Panc1 (cell line): ENCODE results near the gene TULP1. TPM values are rescaled to one million over a fixed set of nuclear protein-coding genes. Genes with fewer than 3 reads are reported as not detected.
A peak's percentile ranks its signal among the peaks of the same experiment; 100 is the strongest.
"Not testable (repeated sequence)": the region's sequence is repeated elsewhere in the genome, so short reads cannot be mapped to it uniquely, and the experiment has no call there.

Source experiments
- ATAC-seq: fragments of 200-7000 bp; cut with Tn5 transposase; 2 replicates; pipeline ENCODE4 v1.9.1; 2020; ENCODE audit warnings: mild to moderate bottlenecking, moderate library complexity
- BruUV-seq: library from RNA; stranded (reverse); fragments of 400-500 nt; replicated peaks from 2 replicates; lab custom pipeline; 2021; lab: Mats Ljungman, UMichigan
- CTCF ChIA-PET: fragments of 300-600 bp; sonication (Branson Sonifier 250); formaldehyde crosslinking; loops from one replicate; lab custom pipeline; 2022; ENCODE audit warnings: antibody characterized with exemption; lab: Charles Lee
- POLR2A ChIA-PET: fragments of 300-600 bp; sonication (Branson Sonifier 250); formaldehyde crosslinking; loops from one replicate; lab custom pipeline; 2022; ENCODE audit warnings: antibody characterized with exemption; lab: Charles Lee
- DNase-seq: peaks from one replicate; pipeline ENCODE4 v3.0.0-alpha.2; 2010; ENCODE audit warnings: low read depth, low spot score
- H3K27ac ChIP-seq: 2 replicates; pipeline ENCODE4 v1.5.1; 2011; ENCODE audit warnings: mild to moderate bottlenecking, low read length, inconsistent platforms
- H3K27me3 ChIP-seq: fragments of 200-500 bp; sonication (Bioruptor generic); 2 replicates; pipeline ENCODE4 v1.6.0; 2014; ENCODE audit warnings: low read length, inconsistent platforms; ENCODE audit not compliant: control insufficient read depth, insufficient read depth
- H3K36me3 ChIP-seq: fragments of 200-500 bp; sonication (Bioruptor generic); 2 replicates; pipeline ENCODE4 v1.5.1; 2014; ENCODE audit warnings: inconsistent platforms, mild to moderate bottlenecking, low read length, moderate library complexity; ENCODE audit not compliant: control insufficient read depth, insufficient read depth
- H3K4me1 ChIP-seq: 2 replicates; pipeline ENCODE4 v1.5.1; 2011; ENCODE audit warnings: inconsistent platforms, mild to moderate bottlenecking, low read length, moderate library complexity; ENCODE audit not compliant: control insufficient read depth, insufficient read depth
- H3K4me3 ChIP-seq, 2 experiments: 2 replicates each; pipeline ENCODE4 v1.5.1; 2011 to 2012; ENCODE audit warnings: low read depth in 2 of 2, low read length in 2 of 2, mild to moderate bottlenecking in 2 of 2, inconsistent platforms in 1 of 2, moderate library complexity in 1 of 2
- H3K9me3 ChIP-seq: fragments of 200-500 bp; sonication (Bioruptor generic); 2 replicates; pipeline ENCODE4 v1.5.1; 2014; ENCODE audit warnings: low read depth, mild to moderate bottlenecking, inconsistent platforms, low read length, moderate library complexity; ENCODE audit not compliant: control insufficient read depth, insufficient read depth
- POLR2AphosphoS5 ChIP-seq: IDR thresholded peaks from 2 replicates; pipeline ENCODE4 v1.6.1; 2012; ENCODE audit warnings: mild to moderate bottlenecking, low read depth, low read length, moderate library complexity
- SIN3A ChIP-seq: IDR thresholded peaks from 2 replicates; pipeline ENCODE4 v1.6.1; 2012; ENCODE audit warnings: low read depth, mild to moderate bottlenecking, low read length, moderate library complexity, borderline replicate concordance; ENCODE audit not compliant: insufficient read depth
- TCF7L2 ChIP-seq: IDR thresholded peaks from 2 replicates; pipeline ENCODE4 v1.6.1; 2011; ENCODE audit warnings: mild to moderate bottlenecking, low read depth, low read length, inconsistent platforms
- in situ Hi-C: cut with HindIII; loops from 2 replicates; pipeline ENCODE4 v1.10.0; 2016; ENCODE audit warnings: low sequenced_read_pairs, low pct_unique_long_range_greater_than_20kb
- intact Hi-C: fragments of 100-400 bp; cut with micrococcal nuclease; formaldehyde crosslinking; loops from one replicate; pipeline ENCODE4 v1.10.0; 2022; ENCODE audit not compliant: unreplicated experiment
- total RNA-seq: library from RNA; stranded (reverse); gene quantifications from one replicate; pipeline ENCODE4 v1.2.1, GENCODE V29; 2021; ENCODE audit not compliant: unreplicated experiment
- TF ChIP-seq, protein P1 (sequence below): fragments of 450-650 bp; IDR thresholded peaks from 2 replicates; pipeline ENCODE4 v1.5.1; 2017; ENCODE audit warnings: mild to moderate bottlenecking
- TF ChIP-seq, protein P2 (sequence below), 2 experiments: IDR thresholded peaks; 2 replicates each; pipeline ENCODE4 v1.6.1; 2011 to 2012; ENCODE audit warnings: low read depth in 2 of 2, control low read depth in 1 of 2, low read length in 1 of 2, mild to moderate bottlenecking in 1 of 2, moderate library complexity in 1 of 2; ENCODE audit not compliant: insufficient read depth in 1 of 2

TULP1 gene
- total RNA-seq, 1 experiment from 2014 or later = not detected

DNA sequence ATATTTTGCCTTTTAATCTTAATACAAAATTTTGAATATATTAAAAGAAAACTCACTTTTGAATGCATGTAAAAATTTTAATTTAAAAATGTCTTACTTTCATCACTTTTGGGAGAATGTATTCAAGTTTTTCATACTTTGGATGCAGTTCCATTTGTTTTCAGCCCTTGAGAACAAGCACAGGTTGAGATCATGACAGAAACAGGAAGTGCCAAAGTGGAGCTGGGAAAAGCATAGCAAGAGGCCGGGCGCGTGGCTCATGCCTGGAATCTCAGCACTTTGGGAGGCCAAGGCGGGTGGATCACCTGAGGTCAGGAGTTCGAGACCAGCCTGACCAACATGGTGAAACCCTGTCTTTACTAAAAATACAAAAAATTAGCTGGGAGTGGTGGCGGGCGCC is 5.3 kb upstream of the TULP1 start:
- ATAC-seq, H3K36me3 ChIP-seq, BruUV-seq, H3K4me1 ChIP-seq, in situ Hi-C loops, H3K27me3 ChIP-seq, POLR2A ChIA-PET, intact Hi-C loops, H3K9me3 ChIP-seq, H3K27ac ChIP-seq, CTCF ChIA-PET, H3K4me3 ChIP-seq, DNase-seq: not testable (repeated sequence)

DNA sequence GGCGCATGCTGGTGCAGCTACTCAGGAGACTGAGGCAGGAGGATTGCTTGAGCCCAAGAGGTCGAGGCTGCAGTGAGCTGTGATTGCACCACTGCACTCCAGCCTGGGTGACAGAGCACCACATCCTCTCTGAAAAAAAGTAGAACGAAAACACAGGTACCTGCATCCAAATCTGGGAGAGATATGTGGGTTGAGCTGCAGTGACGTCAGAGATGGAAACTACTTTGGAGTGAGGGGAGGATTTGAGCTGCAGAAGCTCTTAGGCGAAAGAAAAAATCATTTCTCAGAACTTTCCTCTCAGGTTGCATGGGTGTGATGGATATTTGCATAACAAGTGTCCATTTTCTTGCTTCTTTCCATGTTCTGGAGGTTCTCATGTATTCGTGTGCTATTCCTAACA is 4.0 kb upstream of the TULP1 start:
- H3K4me3 ChIP-seq = no peak overlapping the region
- ChIA-PET CTCF (no interaction called here), POLR2A (interaction anchor here (0.7 kb wide), 1 partner anchor 276 kb away, joined by 3 read pairs; no protein-coding TSS in a partner anchor)
- H3K4me1 ChIP-seq = no peaks in the 10 kb centered on the region
- DNase-seq = no peak
- H3K27ac ChIP-seq = no peak overlapping the region
- no peak for ATAC-seq
- no peaks in the 10 kb centered on the region for H3K9me3 ChIP-seq
- in situ Hi-C loops (no loop called here), intact Hi-C loops (no loop called here)
- H3K36me3 ChIP-seq = no peaks in the 10 kb centered on the region
- BruUV-seq = no TSS peak
- TF ChIP-seq, protein P1, sequence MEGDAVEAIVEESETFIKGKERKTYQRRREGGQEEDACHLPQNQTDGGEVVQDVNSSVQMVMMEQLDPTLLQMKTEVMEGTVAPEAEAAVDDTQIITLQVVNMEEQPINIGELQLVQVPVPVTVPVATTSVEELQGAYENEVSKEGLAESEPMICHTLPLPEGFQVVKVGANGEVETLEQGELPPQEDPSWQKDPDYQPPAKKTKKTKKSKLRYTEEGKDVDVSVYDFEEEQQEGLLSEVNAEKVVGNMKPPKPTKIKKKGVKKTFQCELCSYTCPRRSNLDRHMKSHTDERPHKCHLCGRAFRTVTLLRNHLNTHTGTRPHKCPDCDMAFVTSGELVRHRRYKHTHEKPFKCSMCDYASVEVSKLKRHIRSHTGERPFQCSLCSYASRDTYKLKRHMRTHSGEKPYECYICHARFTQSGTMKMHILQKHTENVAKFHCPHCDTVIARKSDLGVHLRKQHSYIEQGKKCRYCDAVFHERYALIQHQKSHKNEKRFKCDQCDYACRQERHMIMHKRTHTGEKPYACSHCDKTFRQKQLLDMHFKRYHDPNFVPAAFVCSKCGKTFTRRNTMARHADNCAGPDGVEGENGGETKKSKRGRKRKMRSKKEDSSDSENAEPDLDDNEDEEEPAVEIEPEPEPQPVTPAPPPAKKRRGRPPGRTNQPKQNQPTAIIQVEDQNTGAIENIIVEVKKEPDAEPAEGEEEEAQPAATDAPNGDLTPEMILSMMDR = no peak
- no peak for TF ChIP-seq SIN3A
- TF ChIP-seq POLR2AphosphoS5 = no peak
- TF ChIP-seq TCF7L2 = no peak
- TF ChIP-seq, protein P2, sequence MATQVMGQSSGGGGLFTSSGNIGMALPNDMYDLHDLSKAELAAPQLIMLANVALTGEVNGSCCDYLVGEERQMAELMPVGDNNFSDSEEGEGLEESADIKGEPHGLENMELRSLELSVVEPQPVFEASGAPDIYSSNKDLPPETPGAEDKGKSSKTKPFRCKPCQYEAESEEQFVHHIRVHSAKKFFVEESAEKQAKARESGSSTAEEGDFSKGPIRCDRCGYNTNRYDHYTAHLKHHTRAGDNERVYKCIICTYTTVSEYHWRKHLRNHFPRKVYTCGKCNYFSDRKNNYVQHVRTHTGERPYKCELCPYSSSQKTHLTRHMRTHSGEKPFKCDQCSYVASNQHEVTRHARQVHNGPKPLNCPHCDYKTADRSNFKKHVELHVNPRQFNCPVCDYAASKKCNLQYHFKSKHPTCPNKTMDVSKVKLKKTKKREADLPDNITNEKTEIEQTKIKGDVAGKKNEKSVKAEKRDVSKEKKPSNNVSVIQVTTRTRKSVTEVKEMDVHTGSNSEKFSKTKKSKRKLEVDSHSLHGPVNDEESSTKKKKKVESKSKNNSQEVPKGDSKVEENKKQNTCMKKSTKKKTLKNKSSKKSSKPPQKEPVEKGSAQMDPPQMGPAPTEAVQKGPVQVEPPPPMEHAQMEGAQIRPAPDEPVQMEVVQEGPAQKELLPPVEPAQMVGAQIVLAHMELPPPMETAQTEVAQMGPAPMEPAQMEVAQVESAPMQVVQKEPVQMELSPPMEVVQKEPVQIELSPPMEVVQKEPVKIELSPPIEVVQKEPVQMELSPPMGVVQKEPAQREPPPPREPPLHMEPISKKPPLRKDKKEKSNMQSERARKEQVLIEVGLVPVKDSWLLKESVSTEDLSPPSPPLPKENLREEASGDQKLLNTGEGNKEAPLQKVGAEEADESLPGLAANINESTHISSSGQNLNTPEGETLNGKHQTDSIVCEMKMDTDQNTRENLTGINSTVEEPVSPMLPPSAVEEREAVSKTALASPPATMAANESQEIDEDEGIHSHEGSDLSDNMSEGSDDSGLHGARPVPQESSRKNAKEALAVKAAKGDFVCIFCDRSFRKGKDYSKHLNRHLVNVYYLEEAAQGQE (IDR thresholded peaks at IDR 0.05; ENCODE audit: insufficient read depth in 1 of 2, low read depth in 2 of 2, low read length in 1 of 2) = no peak
- H3K27me3 ChIP-seq = no peaks in the 10 kb centered on the region

DNA sequence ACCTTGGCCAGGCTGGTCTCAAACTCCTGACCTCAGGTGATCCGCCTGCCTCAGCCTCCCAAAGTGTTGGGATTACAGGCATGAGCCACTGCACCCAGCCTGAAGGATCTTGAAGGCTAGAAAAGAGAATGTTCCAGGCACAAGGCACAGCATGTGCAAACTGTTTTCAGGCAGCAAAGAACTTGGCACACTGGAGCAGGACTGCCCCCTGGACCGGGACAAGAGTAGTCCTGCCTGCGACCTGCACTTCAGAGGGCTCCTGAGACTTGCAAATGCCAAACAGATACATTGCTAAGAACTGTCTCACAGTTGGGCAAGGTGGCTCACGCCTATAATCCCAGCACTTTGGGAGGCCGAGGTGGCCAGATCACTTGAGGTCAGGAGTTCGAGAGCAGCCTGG is 3.2 kb upstream of the TULP1 start:
- H3K27me3 ChIP-seq, intact Hi-C loops, CTCF ChIA-PET, H3K36me3 ChIP-seq, DNase-seq, H3K27ac ChIP-seq, in situ Hi-C loops, POLR2A ChIA-PET, H3K9me3 ChIP-seq, BruUV-seq, H3K4me3 ChIP-seq, H3K4me1 ChIP-seq: not testable (repeated sequence)
- 0 out of 2 replicates have a peak, but pooled peaks have one; percentile 43 for ATAC-seq
